HG02759 (cell line): ENCODE data around the gene TRAK2.
"Not testable (repeated sequence)": the region's sequence is repeated elsewhere in the genome, so short reads cannot be mapped to it uniquely, and the experiment has no call there.

Source experiments
- ATAC-seq: cut with Tn5 transposase; IDR thresholded peaks from one replicate; pipeline ENCODE4 v1.9.1; 2021; ENCODE audit warnings: mild to moderate bottlenecking, moderate library complexity; ENCODE audit not compliant: unreplicated experiment

TRAK2 gene

DNA sequence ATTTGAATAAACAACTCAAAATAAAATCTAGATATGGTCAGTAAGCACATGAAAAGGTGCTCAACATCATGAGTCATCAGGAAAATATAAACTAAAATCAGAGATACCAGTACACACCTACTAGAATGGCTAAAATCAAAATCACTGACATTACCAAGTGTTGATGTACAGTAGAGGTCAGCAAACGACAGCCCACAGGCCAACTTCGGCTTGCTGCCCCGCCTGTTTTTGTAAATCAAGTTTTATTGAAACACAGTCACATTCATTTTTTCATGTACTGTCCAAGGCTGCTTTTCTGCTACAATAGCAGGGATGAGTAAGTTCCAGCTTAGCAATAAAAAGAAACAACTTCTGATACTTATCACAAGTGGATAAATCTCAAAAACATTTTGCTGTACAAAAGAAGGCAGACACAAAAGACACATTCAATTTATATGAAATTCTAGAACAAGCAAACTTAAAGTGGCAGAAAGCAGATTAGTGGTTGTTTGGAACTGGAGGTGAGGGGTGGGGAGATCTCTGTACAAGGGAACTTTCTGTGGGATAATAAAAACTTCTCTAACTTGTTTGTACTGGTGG is 32.1 kb downstream of the TRAK2 start:
- no peak for ATAC-seq

DNA sequence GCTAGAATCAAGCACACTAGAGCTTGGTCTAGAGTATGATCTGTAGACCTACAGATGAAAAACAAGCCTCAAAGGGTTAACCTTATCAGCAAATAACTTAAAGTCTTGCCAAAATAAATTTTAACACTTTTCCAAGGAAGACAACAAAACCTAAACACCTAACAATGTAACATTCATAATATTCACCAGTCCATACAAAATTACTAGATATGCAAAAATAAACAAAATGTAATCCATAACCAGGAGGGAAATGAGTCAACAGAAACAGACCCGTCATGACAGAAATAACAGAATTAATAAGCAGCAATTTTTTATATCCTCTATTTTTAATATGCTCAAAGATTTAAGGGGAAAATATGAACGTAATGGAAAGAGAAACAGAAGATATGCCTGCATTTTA is 36.1 kb downstream of the TRAK2 start:
- ATAC-seq, result no peak

- peak; percentile 58 for ATAC-seq
Measured at GRCh38 chr2:201414099-201415023, 36.9 kb downstream of the TRAK2 start.

DNA sequence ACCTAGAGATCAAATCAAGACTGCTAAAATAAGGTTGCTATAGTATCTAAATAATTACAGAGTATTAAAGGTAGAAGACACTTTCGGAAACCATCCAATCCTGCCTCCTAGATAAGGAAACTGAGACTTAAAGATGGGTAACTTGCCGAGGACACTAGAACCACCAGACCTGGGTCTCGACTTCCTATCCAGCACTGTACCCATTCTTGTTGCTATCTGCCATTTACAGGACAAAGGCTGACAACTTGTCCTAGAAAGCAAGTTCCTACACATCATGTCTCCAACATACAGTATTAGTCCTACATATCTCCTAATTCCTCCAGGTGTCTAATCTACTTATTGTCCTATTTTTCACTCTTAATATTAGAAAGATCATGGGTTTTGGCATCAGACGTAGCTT is 37.7 kb downstream of the TRAK2 start:
- ATAC-seq, result no peak

- ATAC-seq, result no peak
Measured at GRCh38 chr2:201413143-201413542, 38.1 kb downstream of the TRAK2 start.

DNA sequence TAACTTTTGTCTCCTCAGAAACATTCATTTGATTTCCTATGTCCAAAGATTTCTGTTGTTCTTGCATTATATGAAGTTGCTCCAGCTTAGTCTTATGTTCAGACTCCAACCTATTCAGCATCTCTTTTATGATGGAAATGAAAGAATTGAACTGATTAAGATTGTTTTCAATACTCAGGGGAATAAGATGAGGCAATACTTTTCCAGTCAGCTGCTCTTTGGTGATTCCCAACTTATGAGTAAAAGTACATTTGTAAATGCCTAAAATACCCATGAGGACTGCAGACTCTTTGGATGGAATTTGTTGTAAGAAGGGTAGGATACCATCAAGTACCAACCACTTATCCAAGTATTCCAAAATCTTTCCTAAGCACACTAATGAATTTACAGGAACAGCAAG is 39.8 kb downstream of the TRAK2 start:
- no peak for ATAC-seq

DNA sequence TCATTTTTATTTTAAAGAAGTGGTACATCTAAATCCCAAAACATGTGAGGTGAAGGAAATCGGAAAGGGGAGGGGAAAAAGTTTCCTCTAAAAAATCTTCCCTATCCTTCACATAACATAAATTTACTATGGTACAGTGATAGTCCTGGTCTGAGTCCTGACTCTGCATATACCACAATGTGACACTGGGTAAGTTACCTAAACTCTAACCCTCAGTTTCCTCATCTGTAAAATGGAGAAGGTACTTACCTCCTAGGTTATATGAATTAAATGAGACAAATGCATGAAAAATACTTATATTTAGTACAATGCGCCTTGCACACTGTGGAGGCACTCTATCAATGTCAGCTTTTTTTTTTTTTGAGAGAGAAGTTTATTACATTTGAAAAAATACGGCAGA is 42.3 kb downstream of the TRAK2 start:
- ATAC-seq, result no peak

DNA sequence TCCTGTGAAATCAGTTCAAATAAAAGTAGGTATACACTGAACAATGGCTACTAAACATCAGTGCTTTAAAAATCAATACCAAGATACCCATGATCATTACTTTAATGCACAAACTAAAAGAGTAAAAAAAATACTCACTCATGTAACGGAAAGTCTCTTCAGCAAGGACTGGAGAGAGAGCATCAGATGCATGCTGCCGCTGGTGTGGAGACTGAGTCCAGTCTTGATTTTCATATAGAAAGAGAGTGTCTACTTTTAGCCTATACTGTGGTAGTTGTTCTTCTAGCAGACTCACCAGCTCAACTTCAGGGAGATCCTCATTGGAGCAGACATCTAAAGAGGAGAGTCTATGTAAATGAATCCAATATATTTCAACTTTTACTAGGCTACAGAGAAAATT is 44.0 kb downstream of the TRAK2 start:
- ATAC-seq, result no peak

DNA sequence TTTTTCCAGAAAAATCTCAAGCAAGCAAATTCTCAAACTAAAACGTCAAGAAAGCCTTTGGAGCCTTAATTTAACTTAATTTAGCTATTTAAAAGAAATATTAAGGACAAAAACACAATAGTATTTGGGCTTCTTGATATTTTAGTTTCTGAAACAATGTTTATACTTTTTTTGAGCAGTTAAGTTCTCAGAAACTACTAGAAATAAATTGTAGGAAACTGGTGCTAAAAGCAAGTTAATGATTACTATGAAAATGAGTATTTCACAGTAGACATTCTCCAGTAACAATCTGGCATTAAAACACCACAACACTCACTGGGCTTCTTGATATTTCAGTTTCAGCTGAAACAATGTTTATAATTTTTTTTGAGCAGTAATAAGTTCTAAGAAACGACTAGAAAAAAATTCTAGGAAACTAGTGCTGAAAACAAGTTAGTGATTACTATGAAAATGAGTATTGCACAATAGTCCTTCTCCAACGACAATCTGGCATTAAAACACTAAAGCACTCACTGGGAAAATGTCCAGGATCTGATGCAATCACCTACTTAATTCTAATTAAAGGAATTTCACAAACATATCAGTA is 45.1 kb downstream of the TRAK2 start:
- ATAC-seq, result no peak

GRCh38 chr2:201404699-201405280 is 46.5 kb downstream of the TRAK2 start:
- ATAC-seq, result no peak

- ATAC-seq, result no peak
Measured at GRCh38 chr2:201403880-201404279, 47.4 kb downstream of the TRAK2 start.

GRCh38 chr2:201402651-201403562 is 48.4 kb downstream of the TRAK2 start:
- ATAC-seq, result no peak

DNA sequence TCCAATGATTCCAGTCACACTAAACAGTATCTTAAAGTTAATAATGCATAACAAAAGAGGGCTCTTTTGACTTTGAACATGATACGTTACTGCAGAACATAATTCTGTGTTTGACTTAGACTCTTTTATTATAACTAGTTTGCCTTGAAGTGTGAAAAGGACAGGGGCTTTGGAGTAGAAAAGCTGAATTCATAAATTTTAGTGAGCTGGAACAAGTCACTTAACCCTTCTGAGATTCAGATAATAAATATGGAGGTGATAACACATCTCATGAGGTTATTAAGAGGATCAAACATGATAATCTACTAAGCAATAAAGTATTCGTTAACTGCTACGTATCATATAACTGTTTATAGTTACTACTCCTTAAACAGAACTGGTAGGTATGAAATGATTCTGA is 49.4 kb downstream of the TRAK2 start:
- ATAC-seq, result no peak

GRCh38 chr2:201396595-201396994 is 54.7 kb downstream of the TRAK2 start:
- no peak for ATAC-seq

GRCh38 chr2:201383136-201383535 is 68.1 kb downstream of the TRAK2 start:
- no peak for ATAC-seq

GRCh38 chr2:201378496-201379397 is 72.5 kb downstream of the TRAK2 start:
- no peak for ATAC-seq

DNA sequence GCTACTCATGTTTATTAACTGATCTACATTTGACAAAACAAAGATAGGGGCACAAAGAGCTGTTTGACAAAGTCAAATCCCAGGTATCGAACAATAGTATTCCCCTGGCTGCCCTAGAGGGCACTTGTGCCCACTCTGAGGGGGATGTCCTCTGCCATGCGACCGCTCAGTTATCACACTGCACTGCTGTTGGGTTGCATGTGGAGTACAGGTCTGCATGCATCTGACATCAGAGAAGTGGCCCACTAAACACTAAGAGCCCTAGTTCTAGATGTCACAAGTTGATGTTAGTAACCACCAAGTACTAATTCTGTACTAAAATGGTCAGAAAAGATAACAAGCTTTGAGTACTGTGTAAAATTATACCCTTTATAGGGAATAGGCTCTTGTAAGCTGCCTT is 74.0 kb downstream of the TRAK2 start:
- no peak for ATAC-seq

DNA sequence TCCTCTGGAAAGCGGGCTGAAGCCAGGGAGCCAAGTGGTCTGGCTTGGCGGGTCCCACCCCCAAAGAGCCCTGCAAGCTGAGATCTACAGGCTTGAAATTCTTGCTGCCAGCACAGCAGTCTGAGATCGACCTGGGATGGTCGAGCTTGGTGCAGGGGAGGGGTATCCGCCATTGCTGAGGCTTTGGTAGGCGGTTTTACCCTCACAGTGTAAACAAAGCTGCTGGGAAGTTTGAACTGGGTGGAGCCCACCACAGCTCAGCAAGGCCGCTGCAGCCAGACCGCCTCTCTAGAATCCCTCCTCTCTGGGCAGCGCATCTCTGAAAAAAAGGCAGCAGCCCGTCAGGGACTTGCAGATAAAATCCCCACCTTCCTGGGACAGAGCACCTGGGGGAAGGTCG is 81.5 kb downstream of the TRAK2 start:
- no peak for ATAC-seq

- not testable (repeated sequence) for ATAC-seq
Measured at GRCh38 chr2:201369318-201369717, 81.9 kb downstream of the TRAK2 start.

GRCh38 chr2:201366146-201366545 is 85.1 kb downstream of the TRAK2 start:
- ATAC-seq, result no peak
